ENCODE measurements around the gene GALNT9.

Gene GALNT9

GRCh38 chr12:132148368-132149045 lies 180.9 kb downstream of the GALNT9 start:
- DNase-seq (ENCODE audit: low read depth, low spot score): no peak

GRCh38 chr12:132147423-132148367 lies 181.7 kb downstream of the GALNT9 start:
- no peak for DNase-seq (ENCODE audit: low read depth, low spot score)

GRCh38 chr12:132146772-132147422 lies 182.5 kb downstream of the GALNT9 start:
- DNase-seq (ENCODE audit: low read depth, low spot score): no peak
